ENCODE results near the gene MAGED2.

GRCh38 chrX:54865208-54865607, 57.7 kb downstream of the MAGED2 start:
- TF ChIP-seq CTCF (conservative IDR thresholded peaks at IDR 0.05; ENCODE audit: low read depth, low read length) = no peak
- TF ChIP-seq EZH2 (IDR thresholded peaks at IDR 0.05; ENCODE audit: borderline replicate concordance, low read depth, low read length, poor library complexity, severe bottlenecking) = no peak
